NCI-H526 (cell line): ENCODE measurements around the gene CCR7.
"Not testable (repeated sequence)": the region's sequence is repeated elsewhere in the genome, so short reads cannot be mapped to it uniquely, and the experiment has no call there.

ENCODE experiments used
- DNase-seq, 2 experiments: peaks; one replicate each; lab custom pipeline; 2025; lab: John Stamatoyannopoulos, UW

Gene CCR7

DNA sequence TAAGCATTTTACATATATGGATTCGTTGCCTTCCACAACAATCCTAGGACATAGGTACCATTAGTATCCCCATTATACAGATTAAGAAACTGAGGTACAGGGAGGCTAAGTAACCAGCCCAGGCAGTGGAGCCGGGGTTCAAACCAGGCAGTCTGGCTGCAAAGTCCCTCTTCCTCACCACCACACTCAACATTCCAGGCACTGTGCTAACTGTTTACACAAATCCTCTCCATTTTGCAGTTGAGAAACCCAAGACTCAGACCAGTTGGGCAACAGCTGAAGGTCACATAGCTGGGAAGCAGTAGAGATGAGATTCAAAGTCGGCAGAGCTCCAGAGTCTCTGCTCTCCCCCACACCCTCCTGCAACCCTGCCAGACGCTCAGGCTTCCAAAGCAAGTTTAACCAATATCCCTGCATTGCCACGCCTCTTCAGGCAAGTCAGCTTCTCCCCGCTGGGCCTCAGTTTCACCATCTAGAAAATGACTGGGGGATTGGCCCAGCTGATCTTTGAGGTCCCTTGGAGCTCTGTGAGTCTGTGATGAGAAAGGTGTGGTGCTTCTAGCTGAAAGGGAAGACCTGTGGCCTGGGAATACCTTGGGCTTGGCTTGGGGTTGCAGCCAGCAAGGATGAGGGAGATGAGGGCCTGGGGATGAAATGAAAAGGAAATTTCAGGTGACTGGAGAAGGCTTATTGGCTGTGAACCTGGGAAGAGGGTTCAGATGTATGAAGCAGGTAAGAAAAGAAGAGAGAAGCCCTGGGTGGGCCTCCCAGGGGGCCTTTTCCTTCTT, 14.0 kb downstream of the CCR7 start:
- DNase-seq: no peak

DNA sequence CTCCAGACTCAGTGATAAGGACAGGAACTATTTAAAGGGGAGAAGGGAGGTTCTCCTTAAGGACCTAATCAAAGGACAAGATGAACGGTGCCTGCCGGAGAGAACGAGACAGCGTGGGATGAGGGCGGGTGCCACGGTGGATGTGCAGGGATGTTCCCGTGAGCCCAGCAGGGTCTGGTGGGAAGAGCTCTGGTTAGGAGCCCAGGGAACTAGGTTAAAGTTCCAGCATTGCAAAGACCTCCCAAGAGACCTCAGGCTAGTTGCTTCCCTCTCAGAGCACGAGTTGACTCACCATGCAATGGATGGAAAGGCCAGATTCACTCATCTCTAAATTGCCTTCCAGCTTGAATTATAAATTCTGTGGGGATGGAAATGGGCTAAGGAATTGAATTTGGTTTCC, 14.7 kb downstream of the CCR7 start:
- DNase-seq: no peak

DNA sequence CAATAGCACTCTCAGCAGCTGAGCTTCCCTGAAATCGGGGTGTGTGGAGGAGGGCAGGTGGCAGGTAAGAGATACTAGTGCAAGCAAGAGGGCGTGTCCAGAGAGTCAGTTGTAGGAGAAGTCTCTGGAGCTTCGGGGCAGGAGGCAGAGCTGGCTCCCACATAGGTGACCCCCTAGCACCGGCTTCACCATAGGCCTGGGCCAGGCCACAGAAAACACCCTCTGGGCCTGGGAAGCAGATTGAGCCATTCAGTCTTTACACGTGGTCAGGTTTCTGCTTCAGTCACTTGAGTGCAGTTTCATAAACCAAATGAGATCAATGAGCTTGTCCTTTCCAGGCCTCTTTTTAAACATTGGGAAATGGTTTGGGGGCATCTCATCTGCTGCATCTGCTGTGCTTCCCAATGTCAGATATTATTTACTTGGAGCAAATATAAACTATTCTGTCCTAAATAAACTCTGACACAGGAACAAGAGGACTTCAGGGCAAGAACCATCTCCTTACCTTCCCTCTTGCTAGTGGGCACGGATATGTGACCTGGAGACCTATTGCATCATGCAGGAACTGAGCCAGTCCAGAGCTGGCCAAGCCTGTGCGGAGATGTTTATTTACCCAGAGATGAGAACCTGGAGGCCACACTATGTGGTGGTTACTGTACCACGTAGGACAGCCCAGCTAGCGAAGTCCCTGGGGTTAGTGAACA, 16.1 kb downstream of the CCR7 start:
- DNase-seq: peak in 1 of 2 experiments; percentile 26

DNA sequence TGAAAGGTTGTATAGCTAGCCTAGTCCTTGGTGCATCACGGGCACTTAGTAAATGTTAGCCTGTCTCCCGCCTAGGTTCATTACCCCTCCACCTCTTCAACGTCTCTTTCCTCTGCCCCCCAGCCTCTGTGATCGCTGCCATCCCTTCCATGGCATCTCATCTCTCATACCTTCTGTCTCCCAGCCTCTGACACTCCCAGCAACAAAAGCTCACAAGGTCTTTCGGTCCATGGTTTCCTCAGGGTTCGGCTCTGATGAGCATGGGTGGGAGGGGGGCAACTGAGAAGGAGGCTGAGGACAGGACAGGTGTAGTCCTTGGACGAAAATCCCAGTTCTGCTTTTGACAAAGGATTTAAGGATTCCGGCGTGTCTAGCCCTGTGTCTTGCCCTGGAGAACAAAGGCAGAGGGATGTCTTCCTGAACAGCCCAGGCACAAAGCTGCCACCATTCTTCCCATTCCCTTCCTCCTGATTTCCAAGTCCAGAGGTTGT, 16.7 kb downstream of the CCR7 start:
- DNase-seq: no peak

DNA sequence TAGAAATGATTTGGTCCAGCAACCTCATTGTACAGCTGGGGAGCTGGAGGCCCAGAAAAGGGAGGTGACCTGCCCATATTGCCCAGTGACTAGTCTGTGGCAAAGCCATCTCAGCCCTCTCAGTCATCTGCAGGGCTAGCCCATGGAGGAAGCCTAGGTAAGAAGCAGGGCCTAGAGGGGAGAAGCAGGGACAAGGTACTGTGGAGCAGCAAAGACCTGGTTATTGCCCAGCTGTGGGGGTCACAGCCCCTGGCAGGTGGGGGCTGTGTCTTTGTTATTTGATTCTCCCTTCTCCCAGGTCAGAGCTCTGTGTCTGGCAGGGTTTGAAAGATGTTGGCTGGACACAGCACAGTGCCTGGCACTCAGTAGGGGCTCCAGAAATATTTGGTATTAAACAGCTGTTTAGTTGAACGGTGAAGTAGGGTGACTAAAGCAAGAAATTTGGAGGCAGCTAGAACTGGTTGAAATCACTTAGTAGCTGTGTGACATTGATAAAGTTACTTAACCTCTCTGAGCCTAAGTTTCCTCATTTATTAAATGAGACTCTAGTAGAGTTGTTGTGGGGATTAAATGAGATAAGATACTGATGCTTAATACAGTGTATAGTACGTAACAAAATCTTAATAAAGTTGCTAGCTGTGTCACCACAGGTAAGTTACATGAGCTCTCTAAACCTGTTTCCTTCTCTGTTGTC, 17.3 kb downstream of the CCR7 start:
- DNase-seq: no peak

DNA sequence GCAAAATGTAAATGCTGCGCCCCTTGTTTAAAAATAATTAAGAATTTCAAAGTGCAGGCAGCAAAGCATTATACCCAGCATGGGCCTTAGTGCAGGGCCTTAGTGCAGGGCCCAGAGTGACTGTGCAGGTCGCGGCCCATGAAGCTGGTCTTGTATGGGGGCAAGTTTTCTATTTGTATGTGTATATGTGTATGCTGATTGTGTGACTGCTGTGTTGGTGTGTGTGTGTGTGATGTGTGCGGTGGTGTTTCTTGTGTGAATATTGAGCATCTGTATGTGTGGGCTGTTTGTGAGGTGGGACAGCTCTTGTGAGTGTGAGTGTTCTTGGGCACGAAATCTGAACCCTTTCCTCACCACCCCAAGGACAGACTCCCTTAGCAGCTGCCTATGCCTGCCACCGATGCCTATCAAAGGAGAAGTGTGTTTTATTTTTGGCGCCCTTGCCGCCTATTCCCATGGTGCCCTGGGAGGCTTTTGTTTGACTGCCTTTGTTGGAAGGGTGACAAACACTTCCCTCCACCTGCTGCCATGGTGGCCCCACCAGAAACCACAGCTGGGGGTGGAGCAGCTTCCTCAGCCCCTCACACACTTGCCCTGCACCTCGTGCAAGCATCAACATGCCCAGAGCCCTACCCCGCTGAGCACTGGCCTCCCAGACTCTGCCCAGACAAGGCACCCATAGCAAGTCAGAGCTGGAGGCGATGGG, 18.0 kb downstream of the CCR7 start:
- peak; percentile 54 to 69 for DNase-seq

DNA sequence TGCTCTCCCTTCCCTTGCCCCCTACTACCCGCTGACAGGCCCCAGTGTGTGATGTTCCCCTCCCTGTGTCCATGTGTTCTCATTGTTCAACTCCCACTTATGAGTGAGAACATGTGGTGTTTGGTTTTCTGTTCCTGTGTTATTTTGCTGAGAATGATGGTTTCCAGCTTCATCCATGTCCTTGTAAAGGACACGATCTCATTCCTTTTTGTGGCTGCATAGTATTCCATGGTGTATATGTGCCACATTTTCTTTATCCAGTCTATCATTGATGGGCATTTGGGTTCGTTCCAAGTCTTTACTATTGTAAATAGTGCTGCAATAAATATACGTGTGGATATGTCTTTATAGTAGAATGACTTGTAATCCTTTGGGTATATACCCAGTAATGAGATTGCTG, 18.8 kb downstream of the CCR7 start:
- not testable (repeated sequence) for DNase-seq

DNA sequence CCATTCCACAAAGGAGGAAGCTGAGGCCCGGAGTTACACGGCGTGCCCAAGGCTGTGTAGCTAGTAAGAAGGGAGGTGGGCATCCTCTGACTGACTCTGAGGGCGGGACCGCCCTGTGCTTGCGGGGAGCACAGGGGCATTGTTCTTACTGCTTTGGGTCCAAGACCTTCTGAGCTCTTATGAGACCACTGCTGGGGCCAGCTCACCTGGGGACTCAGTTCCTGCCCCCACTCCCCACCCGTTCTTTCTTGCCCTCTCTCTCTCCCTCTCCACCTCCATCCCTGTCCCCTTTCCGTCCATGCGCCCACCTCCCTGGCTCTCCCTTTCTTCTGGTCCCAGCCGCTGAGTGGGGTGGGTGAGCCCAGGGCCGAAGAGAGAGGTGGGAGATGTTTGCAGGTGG, 19.6 kb downstream of the CCR7 start:
- no peak for DNase-seq

DNA sequence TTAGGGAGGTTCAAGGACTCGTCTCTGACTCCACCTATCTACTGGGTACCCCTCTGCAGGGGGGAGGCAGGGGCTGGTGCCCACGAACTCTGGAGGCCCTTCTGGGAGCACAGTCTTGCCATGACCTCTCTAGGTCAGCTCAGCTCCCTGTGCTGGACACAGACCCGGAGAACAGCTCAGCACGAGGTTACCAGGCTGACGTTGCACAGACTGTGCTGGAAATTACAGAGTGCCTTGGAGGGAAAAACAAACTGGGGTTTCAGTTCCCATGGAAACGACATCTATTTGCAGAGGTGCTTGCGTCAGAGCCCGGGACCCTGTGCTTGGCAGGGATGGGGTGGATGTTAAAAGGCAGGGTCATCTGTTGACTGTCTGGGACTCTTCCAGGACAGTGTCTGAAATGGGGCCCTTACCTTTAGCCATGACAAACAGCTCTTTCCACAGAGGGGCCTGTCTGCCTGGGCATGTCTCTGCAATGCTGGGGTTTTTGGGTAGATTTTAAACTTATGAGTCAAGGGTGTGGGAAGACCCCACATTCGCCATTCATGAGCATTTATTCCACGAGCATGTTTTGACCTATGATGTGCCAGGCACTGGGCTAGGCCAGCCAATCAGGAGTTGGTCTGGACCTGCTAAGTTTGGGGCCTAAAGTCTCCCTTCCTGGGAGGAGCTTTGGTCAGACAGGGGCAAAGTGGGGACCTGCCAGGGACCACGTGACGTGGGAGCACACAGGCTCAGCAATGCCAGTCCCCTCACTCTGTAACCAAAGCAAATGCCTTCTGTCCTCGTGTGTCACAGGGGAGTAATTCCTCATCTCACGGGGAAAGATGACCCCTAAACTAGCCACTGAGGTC, 22.5 kb downstream of the CCR7 start:
- DNase-seq: no peak

DNA sequence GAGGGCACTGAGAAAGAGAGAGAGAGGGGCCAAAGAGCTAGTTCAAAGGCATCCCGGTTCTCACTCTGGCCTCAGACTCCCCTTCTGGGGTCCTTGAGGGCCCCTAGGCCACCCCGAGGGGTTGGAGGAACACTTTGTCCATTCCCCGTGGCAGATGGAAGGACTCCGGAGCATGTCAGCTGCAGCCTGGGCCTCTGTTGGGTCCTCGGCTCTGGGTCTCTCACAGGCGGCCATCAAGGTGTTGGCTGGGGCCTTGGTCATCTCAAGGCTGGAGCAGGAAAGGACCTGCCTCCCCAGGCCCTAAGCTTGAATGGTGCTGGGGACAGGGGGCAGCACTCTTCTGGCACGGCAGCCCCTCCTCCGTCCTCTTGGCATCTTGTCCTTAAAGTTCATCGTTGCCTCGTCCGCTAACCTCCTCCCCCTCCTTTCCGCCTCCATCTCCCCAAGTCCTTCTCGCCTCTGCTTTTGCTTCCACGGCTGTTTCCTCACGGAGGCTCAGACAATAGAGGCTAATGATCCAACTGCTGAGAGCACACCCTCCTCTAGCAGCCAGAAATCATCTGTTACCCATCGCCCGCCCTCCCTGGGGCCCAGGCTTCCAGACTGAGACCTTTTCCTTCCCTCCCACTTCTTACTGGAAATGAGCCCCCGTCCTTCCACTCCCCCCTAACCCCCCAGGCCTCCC, 23.3 kb downstream of the CCR7 start:
- no peak for DNase-seq

DNA sequence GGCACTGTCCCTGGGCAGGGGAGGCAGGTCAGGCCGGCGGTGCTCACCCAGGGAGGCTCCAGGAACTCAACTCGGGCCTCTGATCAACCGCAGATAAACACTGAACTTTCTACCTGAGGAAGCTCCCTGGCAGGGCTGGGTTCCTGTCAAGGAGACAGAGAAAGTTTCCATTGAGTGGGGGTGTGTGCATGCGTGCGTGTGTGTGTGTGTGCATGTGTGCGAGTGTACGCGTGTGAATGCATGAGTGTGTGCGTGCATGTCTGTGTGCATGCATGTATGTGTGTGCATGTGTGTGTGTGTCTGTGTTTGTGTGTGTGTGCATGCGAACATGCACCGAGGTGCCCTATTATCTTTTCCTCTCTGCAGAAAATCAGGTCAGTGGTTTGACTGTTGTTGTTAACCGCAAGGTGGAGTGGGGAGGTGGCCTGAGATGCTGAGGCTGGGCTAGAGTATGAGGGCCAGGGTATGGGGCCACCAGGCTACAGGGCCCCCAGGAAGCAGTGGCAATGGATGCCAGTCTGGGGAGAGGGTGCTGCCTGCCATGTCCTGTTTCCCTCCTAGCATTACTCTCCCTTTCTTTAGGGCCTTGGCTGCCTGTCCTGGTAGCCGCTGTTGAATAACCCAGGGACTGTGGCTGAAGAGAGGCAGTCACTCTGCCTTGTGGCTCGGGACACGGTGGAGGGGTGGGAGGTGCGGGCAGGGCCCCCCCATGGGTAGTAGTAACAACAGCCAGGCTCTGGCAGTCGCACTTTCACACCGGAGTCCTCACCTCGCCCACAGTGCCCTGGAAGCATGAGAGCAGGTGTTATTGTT, 24.0 kb downstream of the CCR7 start:
- no peak for DNase-seq

DNA sequence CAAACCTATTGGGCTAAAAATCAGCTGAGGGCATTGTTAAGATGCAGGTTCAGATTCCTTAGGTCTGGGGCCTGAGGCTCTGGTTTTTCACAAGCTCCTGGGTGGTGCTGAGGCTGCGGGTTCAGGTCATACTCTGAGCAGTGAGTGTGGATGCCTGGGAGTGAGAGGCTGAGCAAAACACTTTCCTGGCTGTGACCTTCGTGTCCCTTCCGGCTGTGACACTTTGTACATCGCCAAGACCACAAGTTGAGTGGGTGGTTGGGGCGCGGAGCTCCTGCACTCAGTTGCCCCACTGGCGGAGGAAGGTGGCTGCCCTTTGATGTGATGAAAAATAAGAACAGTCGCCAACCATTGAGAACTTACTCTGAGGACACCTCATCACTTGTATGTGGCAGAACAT, 24.8 kb downstream of the CCR7 start:
- no peak for DNase-seq

DNA sequence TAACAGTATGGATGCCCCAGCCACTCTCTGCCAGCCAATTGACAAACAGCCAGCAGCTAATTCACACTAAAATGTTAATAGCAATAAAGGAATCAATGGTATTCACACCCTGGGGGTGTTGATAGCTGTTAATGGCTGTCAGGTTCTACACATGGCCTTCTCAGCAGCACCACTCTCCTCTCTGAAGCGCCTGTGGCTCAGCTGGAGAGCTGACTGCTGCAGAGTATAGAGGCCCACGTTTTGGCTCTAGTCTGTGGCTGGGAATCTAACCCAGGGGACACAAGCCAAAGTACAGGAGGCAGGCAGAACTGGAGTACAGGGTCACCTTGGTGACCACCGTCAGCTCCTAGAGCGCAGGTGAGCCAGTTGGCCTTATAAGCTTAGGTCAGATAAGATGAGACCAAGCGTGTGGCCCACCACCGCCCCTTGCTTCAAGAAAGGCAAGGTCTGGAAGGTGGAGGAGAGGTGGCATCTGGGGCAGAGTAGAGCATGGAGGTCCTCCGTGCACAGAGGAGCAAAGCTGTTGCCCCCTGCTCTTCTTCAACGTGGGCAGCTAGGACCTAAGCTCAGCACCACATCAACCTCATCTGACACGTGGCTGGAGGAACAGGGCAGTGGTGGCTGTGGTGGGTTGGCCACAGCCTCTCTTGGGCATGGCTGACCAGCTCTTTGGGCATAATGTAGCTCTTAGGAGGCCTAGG, 25.4 kb downstream of the CCR7 start:
- no peak for DNase-seq

DNA sequence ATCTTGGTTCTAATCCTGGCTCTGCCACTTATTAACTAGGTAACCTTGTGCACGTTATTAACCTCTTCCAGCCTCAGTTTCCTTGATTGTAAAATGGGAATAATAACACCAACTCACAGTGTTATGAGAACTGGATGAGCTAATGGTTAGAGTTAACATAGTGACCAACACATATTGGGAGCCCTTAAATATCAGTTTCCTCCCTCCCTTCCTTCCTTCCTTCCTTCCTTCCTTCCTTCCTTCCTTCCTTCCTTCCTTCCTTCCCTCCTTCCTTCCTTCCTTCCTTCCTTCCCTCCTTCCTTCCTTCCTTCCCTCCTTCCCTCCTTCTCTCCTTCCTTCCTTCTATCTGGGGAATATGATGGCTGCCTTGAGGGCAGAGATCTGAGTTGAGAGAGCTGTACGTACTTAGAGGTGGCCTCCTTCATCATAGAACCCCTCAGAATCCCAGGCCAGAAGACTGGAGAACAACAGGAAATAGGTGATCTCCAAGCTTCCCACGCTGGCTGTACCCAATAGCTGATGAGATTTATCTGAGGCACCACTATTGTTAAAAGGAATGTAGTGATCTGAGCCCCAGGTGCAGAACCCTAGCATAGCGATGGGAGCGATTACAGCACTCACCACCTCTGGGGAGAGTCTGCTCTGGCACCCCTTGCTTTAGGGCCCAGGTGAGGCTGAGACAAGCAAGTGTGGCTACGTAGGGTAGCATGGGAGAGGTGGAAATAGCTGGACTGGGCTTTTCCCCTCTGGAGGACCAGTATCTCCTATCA, 26.2 kb downstream of the CCR7 start:
- DNase-seq: no peak

DNA sequence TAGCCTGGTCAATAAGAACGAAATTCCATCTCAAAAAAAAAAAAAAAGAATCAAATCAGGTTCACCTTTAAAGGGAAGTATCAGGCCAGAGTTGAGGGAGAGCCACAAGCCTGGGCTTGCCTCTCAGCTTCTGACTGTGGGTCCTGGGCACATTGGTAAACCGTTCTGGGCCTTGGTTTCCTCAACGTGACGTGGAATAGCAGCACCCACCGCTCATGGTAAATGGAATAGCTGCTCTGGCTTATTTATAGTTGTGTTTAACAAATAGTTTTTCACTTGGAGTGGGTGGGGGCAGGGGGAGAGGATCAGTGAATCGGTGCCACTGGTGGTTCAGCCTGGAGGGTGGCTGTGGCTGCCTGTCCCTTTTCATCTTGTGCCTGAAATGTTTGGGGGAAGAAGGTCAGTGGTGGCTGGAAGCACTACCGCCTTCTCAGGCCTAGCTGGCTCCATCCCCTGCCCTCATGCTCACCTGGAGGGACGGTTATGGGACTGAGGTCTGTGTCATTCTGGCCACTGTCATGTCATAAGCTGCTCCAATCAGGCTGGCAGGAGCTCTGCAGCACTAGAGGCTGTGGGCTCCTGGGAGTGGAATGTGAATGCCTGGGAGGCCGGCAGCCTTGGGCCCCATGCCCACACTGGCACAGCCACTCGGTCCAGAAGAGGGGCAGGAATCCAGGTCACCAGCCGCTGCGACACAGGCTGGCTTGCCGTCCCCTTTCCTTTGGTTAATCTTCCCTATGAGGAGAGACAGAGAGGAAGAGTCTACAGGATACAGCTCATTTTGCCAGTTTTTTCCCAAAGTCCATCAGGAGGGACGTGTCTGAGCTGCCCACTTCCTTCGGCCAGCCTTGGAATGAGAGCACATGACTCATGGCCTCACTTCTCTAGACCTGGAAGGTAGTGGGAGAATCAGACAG, 27.0 kb downstream of the CCR7 start:
- no peak for DNase-seq

DNA sequence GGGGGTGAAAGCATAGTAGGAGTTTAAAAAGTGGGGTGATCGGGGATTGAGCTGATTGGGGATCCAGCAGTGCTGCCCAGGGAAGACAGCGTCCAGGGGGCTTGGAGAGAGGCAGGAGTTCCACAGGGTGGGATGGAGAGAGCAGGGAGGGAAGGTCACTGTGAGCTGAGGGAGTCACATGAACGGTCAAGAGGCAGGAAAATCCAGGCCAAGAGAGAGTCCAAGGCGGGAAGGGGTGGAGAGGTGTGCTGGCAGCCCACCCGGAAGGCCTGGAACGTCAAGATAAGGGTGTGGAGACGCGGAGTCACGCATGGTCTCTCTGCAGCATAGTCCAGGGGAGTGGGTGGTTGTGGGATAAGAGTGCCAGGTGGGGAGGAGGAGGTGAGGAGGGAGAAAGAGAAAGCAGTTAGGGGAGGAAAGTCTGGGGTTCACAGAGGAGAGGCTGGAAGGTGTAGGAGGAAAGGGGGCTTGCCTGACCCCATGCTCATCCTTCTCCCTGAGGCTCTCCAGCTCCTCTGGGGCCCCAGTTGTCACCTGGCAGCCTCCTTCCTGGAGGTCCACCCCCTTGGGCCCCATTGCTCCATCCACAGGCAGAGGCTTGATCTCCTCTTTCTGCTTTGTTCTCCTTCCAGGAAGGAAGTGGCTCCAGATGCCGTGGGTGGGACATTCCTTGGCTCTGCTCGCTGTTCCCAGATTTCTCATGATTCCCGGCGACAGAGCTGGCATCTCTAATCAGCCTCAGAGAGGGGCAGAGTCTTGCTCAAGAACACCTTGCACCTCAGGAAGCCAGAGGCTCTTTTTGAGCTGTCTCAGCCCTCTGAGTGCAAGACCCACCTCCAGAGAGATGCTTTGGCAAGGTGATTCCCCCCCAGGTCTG, 28.7 kb downstream of the CCR7 start:
- DNase-seq: no peak
